SK-N-SH (cell line): ENCODE results near the gene SERPINA3.
"Not testable (repeated sequence)": the region's sequence is repeated elsewhere in the genome, so short reads cannot be mapped to it uniquely, and the experiment has no call there.

Source experiments
- CTCF ChIP-seq: fragments of 200-600 bp; sonication (generic); IDR thresholded peaks from 2 replicates; pipeline ENCODE4 v1.6.1; 2017; ENCODE audit warnings: antibody characterized with exemption, mild to moderate bottlenecking, moderate library complexity
- EP300 ChIP-seq, 2 experiments: IDR thresholded peaks; 2 replicates each; pipeline versions ENCODE4 v1.4.0 to v1.6.1; 2012; ENCODE audit warnings: borderline replicate concordance in 1 of 2, low read depth in 1 of 2, low read length in 1 of 2
- MAX ChIP-seq: IDR thresholded peaks from 2 replicates; pipeline ENCODE4 v1.4.0; 2012; ENCODE audit warnings: low read depth
- MXI1 ChIP-seq: IDR thresholded peaks from 2 replicates; pipeline ENCODE4 v1.6.1; 2012; ENCODE audit warnings: mild to moderate bottlenecking, low read depth, low read length, improper control_type of control experiment
- POLR2AphosphoS5 ChIP-seq: IDR thresholded peaks from 2 replicates; pipeline ENCODE4 v1.6.1; 2012; ENCODE audit warnings: low read depth, low read length
- RAD21 ChIP-seq: IDR thresholded peaks from 2 replicates; pipeline ENCODE4 v1.6.1; 2012; ENCODE audit warnings: mild to moderate bottlenecking, low read length
- REST ChIP-seq: IDR thresholded peaks from 2 replicates; pipeline ENCODE4 v1.6.1; 2012; ENCODE audit warnings: mild to moderate bottlenecking, low read depth, low read length, moderate library complexity
- RXRA ChIP-seq: IDR thresholded peaks from 2 replicates; pipeline ENCODE4 v1.4.0; 2012; ENCODE audit warnings: low read depth, mild to moderate bottlenecking, borderline replicate concordance
- TCF12 ChIP-seq: IDR thresholded peaks from 2 replicates; pipeline ENCODE4 v1.4.0; 2012
- ZBTB33 ChIP-seq: IDR thresholded peaks from 2 replicates; pipeline ENCODE4 v1.4.0; 2012; ENCODE audit warnings: low read depth, borderline replicate concordance

GRCh38 chr14:94577472-94577871, 34.7 kb upstream of the SERPINA3 start:
- not testable (repeated sequence) for TF ChIP-seq MXI1; CTCF; POLR2AphosphoS5; RAD21; EP300 (IDR thresholded peaks at IDR 0.05; ENCODE audit: borderline replicate concordance in 1 of 2, low read depth in 1 of 2, low read length in 1 of 2); RXRA; MAX; REST; ZBTB33; TCF12
